ENCODE results near the gene NELFE. TPM values are rescaled to one million over a fixed set of nuclear protein-coding genes. Genes with fewer than 3 reads are reported as not detected.

NELFE gene
- total RNA-seq, 2 donors from 2014 or later, result 40.0 to 81.7 TPM

DNA sequence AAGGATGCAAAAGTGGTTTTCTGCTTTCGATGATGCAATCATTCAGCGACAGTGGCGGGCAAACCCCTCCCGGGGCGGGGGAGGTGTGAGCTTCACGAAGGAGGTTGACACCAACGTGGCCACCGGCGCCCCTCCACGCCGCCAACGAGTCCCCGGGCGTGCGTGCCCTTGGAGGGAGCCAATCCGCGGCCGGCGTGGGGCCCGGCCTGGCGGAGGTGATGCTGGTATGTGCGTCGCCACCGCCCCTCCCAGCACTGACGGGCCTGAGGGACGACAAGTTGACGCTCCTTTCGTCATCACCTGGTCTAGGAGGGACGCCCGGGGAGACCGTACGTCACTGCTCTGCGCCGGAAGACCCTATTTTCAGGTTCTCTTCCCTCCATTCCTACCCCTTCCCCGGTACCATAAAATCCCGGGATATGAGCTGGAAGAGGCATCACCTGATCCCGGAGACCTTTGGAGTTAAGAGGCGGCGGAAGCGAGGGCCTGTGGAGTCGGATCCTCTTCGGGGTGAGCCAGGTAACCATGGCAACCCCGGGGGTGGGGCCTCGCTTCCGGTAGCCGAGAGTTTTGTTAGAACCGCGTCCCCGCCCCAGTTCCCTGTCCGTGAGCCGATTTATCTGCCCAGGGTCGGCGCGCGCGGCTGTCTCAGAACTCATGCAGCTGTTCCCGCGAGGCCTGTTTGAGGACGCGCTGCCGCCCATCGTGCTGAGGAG lies 13.4 kb upstream of the NELFE start, which contains the start of gene DXO:
Gene DXO (minus strand): TSS at position 146 of the 716 bp plus-strand sequence. CDS start 463 bp downstream, outside the sequence.
- Histone ChIP-seq H3K27ac (peak within 1 kb of the TSS; percentile 96 to 98), H3K27me3 (no peaks in the 10 kb centered on the region), H3K36me3 (peaks cover 35% of the 10 kb centered on the region), H3K4me1 (peaks cover 0 to 34% of the 10 kb centered on the region in 2 donors), H3K9me3 (no peaks in the 10 kb centered on the region), H3K4me3 (peak within 1 kb of the TSS; percentile 80 to 82)
- DNase-seq (ENCODE audit: low spot score), result peak; percentile 97
- TF ChIP-seq, protein P1, sequence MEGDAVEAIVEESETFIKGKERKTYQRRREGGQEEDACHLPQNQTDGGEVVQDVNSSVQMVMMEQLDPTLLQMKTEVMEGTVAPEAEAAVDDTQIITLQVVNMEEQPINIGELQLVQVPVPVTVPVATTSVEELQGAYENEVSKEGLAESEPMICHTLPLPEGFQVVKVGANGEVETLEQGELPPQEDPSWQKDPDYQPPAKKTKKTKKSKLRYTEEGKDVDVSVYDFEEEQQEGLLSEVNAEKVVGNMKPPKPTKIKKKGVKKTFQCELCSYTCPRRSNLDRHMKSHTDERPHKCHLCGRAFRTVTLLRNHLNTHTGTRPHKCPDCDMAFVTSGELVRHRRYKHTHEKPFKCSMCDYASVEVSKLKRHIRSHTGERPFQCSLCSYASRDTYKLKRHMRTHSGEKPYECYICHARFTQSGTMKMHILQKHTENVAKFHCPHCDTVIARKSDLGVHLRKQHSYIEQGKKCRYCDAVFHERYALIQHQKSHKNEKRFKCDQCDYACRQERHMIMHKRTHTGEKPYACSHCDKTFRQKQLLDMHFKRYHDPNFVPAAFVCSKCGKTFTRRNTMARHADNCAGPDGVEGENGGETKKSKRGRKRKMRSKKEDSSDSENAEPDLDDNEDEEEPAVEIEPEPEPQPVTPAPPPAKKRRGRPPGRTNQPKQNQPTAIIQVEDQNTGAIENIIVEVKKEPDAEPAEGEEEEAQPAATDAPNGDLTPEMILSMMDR (IDR thresholded peaks at IDR 0.05), result no peak

DNA sequence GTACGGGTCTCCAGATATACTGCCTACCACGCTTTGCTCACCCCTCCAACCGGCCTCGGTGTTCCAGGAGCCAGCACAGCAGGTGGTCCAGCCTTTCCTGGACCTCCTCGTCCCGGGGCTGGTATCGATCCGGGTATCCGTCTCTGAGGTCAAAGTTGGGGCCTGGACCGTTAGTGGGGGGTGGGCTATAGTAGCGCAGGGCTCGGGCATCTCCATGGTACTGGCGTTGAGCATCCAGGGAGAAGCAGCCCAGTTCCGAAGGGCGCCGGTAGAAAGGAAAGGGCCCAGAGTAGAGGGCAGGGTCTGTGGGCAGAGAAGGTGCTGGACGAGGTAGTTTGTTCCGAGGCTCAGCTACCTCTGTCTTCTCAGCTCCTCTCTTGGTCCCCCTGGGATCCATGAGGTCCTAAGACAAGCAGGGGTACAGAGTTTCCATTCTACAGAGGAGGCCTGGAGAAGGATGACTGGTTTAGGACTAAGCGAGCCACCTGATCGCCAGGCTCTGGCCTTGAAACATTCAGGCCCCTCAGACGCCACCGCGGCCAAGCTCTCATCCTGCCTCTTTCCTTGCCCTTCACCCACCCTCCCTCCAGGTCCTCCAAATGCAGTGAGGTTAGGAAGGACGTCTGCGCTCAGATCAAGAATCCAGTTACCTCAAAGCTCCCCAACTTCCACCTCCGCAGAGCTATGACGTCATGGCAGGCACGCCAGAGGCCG lies 12.7 kb upstream of the NELFE start:
- Histone ChIP-seq H3K27ac (peak overlapping the region; percentile 96 to 98), H3K4me1 (peaks cover 0 to 34% of the 10 kb centered on the region in 2 donors), H3K36me3 (peaks cover 42% of the 10 kb centered on the region), H3K27me3 (no peaks in the 10 kb centered on the region), H3K4me3 (peak overlapping the region; percentile 80 to 82), H3K9me3 (no peaks in the 10 kb centered on the region)
- DNase-seq (ENCODE audit: low spot score), result no peak
- TF ChIP-seq, protein P1 (IDR thresholded peaks at IDR 0.05), result no peak

DNA sequence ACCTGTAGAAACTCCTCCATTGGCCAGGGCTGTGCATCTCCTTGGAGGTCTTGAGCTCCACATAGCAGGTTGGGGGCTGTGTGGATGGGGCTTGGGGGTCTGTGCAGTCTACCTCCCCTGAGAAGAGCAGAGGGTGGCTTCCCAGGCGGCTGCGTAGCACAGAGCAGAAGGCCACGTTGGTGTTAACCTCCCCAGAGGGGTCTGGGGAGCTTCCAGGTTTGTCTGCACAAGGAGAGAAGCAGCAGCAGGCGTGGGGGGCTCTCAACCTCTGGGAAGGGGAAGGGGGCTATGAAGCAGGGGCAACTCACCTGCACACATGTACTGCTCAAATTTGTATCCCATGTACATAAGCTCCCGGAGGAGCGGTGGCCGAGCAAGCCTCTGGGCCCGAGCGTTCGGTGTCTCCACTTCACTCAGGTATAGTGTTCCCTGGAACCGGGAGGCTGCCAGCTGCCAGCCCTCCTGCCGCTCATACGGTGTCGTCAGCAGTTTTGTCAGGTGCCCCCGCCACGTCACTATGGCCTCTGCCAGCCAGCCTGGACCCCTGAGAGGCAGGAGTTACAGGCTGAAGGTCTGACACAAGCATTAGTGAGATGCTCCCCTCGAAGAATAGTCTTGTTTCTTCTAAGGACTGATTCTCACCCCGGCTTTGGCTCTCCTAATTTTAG lies 12.0 kb upstream of the NELFE start:
- Histone ChIP-seq H3K27ac (peak overlapping the region; percentile 96 to 98), H3K27me3 (no peaks in the 10 kb centered on the region), H3K4me1 (peaks cover 0 to 34% of the 10 kb centered on the region in 2 donors), H3K36me3 (peaks cover 48% of the 10 kb centered on the region), H3K4me3 (peak overlapping the region; percentile 80 to 82), H3K9me3 (no peaks in the 10 kb centered on the region)
- no peak for DNase-seq (ENCODE audit: low spot score)
- TF ChIP-seq, protein P1 (IDR thresholded peaks at IDR 0.05), result no peak

DNA sequence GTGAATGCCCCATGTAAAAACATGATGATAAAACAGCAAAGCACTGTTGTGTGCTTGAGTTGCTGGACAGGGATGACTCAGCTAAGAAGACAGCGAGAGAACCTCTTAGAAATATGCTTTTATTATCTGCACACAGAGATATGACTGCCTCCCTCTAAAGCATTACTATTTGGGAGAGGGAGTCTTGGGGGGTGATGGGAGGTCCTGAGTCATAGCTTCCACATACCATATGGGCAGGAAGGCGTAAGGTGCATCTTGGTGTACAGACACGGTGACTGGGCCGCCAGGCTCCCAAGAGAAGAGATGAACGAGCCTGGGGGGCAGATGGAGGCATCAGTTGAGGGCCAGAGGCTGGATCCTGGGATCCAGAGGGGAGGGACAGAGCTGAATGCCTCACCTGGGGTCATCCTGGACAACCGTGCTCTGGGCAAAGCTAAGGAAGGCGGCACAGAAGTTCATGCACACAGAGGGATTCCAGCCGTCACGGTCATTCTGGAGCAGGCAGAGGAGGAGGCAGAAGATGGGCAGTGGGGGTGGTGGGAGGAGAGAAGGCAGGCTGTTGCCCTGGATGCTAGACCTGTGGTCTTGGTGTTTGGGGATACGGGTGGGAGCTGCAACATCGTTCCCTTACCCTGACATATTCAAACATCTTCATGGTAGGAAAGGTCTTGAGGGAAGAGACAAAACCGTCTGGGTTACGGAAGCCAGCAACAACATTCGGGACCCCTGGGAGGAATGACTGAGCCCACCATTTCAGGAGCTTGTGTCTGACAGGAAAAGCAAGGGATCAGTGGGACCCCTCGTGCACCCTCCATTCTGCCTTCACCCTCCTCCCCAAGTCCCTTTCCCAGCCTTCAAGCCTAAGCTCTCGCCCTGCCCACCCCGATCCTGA lies 11.2 kb upstream of the NELFE start:
- no peaks in the 10 kb centered on the region for H3K9me3 ChIP-seq
- H3K4me1 ChIP-seq, result peaks cover 0 to 34% of the 10 kb centered on the region in 2 donors
- H3K4me3 ChIP-seq, result no peak overlapping the region
- DNase-seq (ENCODE audit: low spot score), result no peak
- H3K27me3 ChIP-seq, result no peaks in the 10 kb centered on the region
- H3K27ac ChIP-seq, result peak overlapping the region in 1 of 2 donors; percentile 98
- TF ChIP-seq, protein P1 (IDR thresholded peaks at IDR 0.05), result no peak
- peaks cover 51% of the 10 kb centered on the region for H3K36me3 ChIP-seq

All from right atrium auricular region (tissue), 2 donors.